IPS-NIHi11 (cell line): Measurements from ENCODE around the gene CXorf58.
"Not testable (repeated sequence)": the region's sequence is repeated elsewhere in the genome, so short reads cannot be mapped to it uniquely, and the experiment has no call there.

ENCODE experiments used
- DNase-seq: peaks from one replicate; pipeline ENCODE4 v3.0.0; 2012; ENCODE audit warnings: mixed read lengths, low spot score

CXorf58 gene, protein sequence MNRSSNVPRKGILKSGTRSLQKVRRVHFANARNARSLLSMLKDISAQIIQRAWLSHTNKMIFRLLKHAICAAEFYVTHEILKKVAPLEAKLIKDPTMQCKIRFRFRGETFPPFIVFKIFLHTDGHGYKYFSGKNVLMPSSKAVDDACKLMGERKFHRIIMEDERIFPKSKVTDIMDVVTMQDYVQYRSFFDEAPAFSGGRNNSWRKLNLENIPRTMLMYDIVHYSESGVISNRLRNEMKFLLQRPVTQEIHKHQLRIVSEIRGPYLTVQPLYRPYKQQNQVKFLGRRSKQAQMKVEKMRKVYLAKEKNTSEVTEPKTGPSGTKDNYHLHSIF

DNA sequence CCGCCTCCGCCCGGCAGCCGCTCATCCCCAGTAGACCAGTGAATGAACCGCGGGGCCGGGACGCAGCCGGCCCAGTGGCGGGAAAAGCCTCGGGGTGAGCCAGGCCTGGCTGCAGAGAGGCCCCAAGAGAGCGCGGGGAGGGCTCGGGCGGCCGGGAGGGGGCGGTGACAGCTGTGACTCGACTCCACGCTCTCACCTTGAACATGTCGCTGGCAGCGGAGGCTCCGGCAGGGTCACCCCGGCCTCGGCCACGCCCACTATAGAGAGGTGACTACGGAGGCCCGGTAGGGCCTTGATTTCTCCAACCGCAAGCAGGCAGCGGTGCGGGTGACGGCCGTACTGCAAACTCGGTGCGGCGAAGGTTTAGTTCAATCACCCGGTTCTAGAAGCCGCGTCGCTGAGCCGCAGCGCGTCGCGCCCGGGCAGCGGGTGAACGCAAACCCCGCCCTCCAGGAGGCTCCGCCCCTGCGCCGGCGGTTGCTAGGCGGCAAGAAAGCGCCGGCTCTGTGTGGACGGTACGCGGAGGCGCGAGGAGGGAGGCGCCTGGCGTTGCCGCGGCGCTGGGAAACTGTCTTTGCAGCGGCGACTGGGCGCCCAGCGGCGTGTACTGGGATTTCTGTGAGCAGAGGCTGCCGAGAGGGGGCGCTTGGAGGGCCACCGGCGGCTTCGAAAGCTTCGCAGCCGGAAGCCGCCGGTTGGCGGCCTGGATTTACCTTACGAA, at the start of gene CXorf58, which contains the start of gene APOO:
Gene CXorf58 (plus strand): TSS at position 509 of the 721 bp plus-strand sequence. CDS start 2,297 bp downstream, outside the sequence.
Gene APOO (minus strand): TSS at position 441 of the 721 bp plus-strand sequence. CDS start 236 bp downstream, at position 205.
- DNase-seq, result peak; percentile 84

DNA sequence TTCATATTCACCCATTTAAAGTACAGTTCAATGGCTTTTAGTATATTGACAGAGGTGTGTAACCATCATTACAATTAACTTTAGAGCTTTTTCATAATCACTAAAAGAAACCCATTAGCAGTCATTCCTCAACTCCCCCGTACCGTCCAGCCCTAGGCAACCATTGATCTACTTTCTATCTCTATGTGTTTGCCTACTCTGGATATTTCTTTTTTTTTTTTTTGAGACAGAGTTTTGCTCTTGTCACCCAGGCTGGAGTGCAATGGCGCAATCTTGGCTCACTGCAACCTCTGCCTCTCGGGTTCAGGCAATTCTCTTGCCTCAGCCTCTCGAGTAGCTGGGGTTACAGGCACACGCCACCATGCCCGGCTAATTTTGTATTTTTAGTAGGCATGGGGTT, 48.6 kb upstream of the CXorf58 start:
- DNase-seq, result not testable (repeated sequence)

DNA sequence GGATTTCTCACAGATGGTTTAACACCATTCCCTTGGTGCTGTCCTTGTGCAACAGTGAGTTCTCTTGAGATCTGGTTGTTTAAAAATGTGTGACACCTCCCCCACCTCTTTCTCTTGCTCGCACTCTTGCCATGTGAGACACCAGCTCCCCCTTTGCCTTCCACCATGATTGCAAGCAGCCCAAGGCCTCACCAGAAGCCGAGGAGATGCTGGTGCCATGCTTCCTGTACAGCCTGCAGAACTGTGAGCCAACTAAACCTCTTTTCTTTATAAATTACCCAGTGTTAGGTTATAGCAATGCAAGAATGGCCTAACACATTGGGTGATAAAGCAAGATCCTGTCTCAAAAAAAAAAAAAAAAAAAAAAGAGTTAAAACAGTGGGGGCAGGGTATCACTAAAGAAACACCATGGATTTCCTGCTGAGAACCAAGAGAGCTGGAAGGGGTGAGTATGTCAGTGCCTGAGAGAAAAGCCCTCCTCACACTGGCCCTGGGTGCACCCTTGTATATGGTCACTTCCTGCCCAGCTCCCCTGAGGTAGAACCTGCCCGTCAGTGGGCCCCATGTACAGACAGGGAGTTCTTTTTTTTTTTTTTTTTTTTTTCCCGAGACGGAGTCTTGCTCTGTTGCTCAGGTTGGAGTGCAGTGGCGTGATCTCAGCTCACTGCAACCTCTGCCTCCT, 46.5 kb upstream of the CXorf58 start:
- DNase-seq, result no peak

DNA sequence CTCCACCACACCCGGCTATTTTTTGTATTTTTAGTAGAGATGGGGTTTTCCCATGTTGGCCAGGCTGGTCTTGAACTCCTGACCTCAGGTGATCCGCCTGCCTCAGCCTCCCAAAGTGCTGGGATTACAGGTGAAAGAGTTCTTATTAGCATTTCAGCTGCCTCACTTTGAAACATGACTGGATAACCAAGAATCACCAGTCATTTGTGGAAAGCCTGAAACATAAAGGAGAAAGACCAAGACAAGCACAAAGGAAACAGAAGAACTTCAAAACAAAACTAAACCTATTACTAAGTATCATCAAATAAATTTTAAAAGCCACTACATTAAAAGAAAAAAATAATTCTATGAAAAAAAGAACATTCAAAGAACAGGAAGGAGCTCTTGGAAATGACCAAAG, 45.9 kb upstream of the CXorf58 start:
- DNase-seq, result not testable (repeated sequence)

DNA sequence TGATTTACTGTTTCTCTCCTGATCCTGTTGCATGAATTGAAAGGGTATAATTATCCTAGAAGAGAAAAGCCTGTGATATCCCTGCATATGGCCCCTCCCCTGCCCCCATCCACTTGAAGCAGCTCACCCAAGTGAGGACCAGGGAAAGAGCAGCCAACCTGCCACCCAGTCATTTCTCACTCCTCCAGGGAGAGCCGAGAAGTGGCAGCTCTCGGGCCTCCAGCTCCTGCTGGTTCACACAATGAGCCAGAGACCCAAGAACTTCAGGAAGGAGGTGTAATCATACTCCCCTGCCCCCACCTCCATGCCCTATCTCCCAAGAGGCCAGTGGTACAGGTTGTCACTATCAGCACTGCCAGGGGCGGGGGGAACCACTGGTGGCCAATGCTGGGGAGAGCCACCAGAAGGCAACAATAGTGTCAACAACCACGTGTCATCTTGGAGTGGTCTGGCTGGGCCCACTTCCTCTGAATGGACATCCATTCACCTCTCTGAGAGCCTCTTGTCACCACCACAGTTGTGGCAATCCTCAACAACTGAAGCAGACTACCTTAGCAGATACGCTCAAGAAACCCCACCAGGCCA, 43.0 kb upstream of the CXorf58 start:
- DNase-seq, result no peak

DNA sequence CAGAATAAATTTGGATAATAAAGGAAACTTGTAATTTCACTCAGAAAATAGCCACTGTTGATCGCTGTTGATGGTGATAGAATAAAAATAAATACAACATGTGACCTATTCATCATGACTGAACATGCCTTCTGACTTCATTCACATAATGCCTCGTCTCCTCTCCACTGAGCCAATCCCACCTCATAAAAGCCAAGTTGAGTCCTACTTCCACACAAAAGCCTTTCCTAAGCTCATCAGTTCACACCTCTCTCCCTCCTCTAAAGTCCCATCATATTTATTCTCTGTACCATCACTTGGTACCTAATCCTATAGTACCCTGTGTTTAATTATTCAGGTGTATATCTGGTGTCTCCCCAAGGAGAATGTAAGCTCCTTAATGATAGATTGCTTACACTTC, 37.8 kb upstream of the CXorf58 start:
- DNase-seq, result no peak

DNA sequence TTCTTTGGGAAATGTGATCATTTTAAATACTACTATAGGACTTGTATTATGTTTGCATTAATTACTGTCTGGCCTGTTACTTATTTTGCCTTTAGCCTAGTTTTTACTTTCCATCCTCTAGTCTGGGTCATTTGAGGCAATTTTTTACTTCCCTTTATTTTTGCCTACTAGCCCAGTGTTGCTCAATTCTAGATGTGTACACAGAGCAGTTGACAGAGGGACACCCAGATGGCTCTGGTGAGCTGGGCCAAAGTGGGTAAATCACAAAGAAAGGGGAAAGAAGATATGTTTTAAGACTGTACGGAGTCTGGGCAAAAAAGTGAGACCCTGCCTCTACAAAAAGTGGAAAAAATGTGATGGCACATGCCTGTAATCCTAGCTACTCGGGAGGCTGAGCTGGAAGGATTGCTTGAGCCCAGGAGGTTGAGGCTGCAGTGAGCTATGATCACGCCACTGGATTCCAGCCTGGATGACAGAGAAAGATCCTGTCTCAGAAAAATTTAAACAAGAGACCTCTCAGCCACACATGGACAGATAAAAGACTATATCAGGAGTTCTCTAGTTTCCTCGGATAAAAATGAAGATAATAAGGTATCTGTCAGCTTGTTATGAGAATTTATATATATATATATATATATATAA, 35.8 kb upstream of the CXorf58 start:
- DNase-seq, result no peak

DNA sequence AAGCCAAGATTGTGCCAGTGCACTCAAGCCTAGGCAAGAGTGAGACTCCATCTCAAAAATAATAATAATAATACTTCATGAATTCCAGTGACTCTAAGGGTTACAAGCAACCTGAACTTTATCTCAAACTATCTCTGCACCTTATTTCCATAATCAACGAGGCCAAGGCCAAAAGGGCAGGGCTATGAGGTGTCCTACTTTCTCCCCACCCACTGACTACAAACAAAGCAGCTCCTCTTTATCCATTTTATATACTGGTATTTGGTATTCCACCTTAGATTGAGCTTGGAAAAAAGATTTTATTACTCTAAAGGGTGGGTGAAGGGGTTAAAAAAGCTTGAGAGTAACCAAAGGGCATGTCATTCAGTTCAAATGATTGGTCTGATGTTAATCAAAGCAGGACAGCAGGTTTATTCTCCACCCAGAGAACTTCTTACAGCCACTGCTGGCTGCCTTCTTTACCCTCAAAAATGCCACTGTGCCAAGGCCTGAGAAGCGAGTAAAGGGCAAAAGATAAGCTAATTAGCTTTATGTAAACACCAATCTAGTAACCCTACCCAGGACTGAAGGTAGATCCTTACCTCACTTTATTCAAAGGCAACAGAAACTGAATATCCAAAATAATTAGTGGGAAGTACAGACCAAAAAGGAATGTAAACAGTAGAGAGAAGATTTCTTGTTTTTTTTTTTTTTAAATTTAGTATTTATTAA, 28.3 kb upstream of the CXorf58 start:
- DNase-seq, result no peak

DNA sequence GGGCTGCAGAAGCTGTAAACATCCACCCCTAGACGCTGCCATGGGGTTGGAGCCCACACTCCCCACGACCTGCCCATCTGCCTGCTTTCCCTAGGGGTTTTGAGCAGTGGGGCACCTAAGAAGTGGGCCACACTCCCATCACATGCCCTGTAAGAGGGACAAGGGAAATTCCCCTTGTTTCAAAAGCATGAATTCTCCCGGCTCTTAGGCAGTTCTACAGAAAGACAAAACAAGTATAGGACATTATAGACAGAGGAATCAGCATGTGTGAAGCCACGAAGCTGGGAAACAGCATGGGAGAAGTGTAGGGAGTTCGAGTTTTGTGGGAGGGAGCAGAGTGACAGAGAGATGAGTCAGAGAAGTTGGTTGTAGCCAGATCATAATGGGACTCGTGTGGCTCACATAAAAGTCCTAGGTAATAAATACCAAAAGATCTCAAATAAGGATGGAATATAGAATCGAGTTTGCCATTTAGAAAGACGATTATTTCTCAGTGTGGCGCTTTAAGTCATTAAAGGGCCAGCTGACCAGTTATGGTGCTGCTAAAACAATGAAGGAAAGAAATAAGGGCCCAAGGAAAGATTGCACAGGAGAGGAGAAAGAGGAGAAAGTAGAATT, 24.0 kb upstream of the CXorf58 start:
- peak; percentile 11 for DNase-seq

DNA sequence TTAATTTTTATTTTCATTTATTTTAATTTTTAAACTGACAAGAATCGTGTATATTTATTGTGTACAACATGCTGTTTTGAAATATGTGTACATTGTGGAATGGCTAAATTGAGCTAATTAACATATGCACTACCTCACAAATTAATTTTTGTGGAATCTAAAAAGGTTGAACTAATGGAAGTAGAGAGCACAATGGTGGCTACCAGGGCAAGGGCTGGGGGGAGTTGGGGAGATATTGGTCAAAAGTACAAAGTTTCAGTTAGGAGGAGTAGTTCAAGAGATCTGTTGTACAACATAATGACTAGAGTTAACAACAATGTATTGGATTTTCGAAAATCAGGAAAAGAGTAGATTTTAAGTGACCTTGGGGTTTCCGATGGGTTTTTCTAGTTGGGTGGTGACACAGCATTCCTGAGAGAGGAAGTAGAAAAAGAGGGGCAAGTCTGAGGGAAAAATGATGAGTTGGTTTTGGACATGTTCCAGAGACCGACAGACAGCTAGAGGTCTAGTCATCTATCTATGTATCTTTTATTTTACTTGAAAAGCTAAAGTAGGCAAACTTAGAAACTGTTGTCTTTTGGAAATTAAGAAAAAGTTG, 23.3 kb upstream of the CXorf58 start:
- no peak for DNase-seq

DNA sequence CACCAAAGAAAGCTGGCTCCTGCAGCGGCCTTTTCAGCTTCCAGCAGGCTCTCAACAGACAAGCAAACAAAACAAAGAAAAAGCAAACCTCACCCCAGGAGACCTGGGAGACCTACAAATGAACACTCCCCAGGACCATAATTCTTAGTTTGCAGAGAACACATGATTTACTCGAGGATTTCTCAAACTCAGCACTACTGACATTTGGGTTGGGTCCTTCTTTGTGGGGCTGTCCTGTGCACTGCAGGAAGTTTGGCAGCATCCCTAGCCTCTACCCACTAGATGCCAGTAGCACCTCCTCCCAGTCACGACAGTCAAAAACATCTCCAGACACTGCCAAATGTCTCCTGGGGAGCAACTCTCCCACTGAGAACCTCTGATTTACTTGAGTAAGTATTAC, 22.0 kb upstream of the CXorf58 start:
- DNase-seq, result no peak

DNA sequence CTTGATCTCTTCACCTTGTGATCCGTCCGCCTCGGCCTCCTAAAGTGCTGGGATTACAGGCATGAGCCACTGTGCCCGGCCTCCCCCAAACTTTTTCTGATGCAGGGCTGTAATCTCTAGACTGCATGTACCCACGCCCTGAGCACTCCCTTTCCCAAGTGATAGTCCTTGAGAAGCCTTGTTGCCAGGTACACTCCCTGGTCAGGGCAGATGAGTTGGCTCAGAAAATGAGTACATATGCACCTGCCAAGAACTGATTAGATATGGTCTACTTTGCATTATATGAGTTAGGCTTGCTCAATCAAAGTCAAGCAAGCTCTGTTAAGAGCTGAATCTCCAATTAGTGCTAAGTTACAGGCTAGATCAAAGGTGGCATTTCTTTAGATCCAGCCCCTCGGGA, 20.4 kb upstream of the CXorf58 start:
- no peak for DNase-seq

DNA sequence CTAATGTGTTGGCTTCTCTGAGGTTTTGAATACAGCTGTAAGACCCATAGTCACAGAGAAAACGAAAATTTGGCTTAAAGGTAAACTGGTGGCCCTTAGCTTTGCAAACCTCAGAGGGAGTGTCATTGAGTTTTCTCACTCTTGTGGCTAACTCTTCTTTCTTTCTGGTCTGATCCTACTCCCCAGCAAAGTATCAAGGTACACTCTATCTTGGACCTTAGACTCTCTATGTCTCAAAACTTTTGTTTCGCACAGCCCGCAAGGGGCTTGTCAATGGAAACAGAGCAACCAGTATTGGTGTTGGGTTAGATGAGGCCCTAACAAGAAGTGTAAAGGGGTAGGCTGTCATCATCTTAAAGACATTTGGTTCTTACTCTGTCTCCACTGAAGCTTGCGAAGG, 19.9 kb upstream of the CXorf58 start:
- DNase-seq, result no peak

DNA sequence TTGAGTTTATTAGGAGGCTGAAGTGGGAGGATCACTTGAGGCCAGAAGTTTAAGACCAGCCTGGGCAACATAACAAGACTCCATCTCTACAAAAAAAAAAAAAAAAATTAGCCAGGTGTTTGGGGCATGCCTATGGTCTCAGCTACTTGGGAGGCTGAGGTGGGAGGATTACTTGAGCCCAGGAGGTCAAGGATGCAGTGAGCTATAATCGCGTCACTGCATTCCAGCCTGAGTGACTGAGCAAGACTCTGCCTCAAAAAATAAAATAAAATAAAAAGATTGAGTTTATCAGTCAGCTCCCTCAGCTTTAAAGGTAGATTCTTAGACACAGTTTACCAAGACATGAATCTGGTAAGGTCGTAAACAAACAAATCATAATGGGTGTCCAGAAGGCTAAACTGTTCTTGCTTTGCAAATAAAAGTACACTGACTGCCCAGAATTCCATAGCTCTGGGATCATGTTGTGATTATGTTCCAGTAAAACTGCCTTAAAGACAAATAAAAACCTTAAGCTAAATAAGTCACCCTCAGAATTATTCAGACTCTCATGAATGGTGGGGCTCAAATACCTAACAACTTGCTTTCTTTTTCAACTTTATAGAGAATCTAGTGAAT, 18.8 kb upstream of the CXorf58 start:
- no peak for DNase-seq

DNA sequence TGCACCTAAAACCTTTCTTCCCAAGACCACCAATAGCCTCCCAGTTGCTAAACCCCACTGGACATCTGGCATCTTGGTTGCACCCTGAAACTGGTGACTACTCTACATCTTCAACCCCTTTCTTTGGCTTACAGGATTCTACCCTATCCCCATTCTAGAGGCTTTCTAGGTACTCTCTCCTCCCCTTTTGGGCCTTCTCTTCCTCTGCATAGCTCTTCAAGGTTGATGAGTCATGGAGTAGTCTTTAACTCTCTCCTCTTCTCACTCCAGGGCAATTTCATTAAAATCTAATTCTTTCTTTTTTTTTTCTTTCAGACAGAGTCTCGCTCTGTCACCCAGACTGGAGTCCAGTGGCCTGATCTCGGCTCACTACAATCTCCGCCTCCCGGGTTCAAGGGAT, 16.9 kb upstream of the CXorf58 start:
- no peak for DNase-seq

DNA sequence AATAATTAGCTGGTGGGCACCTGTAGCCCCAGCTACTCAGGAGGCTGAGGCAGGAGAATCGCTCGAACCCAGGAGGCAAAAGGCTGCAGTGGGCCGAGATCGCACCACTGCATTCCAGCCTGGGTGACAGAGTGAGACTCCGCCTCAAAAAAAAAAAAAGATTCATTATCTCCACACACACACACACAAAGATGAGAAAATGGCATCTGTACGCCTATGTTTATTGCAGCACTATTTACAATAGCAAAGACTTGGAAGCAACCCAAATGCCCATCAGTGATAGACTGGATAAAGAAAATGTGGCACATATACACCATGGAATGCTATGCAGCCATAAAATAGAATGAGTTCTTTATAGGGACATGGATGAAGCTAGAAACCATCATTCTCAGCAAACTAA, 12.8 kb upstream of the CXorf58 start:
- DNase-seq, result not testable (repeated sequence)

DNA sequence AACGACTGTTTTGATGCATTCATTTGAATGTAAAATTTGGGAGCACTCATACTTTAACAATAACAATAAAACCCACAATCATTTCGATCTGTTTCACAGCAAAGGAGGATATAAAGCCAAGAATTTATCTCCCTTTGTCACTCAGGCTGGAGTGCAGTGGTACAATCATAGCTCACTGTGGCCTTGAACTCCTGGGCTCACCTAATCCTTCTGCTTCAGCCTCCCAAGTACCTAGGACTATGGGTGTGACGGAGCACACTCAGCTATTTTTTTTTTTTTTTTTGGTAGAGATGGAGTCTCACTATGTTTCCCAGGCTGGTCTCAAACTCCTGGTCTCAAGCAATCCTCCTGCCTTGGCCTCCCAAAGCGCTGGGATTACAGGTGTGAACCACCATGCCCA, 11.3 kb upstream of the CXorf58 start:
- DNase-seq, result not testable (repeated sequence)

DNA sequence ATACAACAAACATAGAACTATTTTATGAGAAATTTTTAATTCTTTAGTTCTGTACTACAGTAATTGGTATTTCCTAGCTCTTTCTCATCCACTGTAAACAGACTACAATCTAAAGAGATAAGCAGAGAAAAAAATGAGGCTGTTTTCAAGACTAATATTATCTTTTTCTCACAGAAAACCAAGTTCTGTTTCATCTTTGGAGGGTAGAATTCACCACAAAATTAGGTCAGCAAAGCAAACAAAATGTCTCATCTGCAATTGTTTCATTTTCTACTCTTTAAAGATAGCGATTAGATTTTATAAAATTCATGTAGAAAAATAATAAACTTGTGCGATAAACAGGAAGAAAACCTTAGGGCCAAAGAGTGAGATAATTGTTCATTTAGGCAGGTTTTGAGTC, 10.8 kb upstream of the CXorf58 start:
- no peak for DNase-seq

DNA sequence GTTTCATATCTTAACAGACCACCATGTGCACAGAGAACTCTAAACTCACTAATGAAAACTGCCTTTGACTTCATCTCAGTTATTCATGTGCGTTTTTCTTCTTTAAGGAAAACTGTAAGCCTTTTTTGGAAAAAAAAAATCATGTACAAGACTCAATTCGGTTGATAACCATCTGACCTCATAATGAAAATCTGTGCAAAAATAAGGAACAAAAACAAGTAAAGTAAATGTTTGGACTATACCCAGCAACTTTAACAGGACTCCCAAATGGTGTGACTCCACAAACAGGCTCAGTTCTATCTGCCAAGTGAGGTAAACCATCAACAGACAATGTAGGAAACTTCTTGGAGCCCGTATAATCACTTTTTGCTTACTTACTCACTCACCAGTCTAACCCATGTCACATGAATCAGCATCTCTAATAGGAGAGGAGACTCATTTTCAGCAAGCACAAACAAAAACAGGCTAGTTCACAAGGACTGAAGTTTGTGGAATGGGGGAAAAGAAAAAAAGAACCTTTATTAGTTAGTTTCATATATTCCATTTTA, 9.3 kb upstream of the CXorf58 start:
- DNase-seq, result no peak
